Anterior cingulate cortex (tissue), 58 donors: ENCODE data around the gene DGLUCY.
"Not testable (repeated sequence)": the region's sequence is repeated elsewhere in the genome, so short reads cannot be mapped to it uniquely, and the experiment has no call there.

ENCODE experiments used
- DNase-seq, 58 donors: peaks; one replicate each; lab custom pipeline; 2025; lab: John Stamatoyannopoulos, UW

The DGLUCY gene

DNA sequence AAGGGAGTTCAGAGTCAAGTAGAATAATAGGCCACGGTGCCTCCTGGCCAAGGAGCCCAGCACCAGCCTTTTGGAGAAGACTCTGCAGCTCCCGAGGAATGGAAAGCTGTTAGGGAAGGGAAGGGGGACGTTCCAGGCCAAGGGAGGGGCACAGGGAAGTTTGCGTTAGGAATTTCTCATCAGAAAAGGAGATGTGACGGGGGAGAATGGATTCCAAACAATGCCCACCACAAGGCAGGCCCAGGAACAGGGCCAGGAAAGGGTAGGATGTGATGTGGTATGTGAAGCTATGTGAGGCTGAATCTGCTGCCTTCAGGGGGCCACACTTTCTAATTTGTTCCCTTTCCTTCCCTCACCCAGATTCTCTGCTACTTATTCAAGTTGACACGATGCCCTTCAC is 46.0 kb downstream of the DGLUCY start:
- no peak for DNase-seq

DNA sequence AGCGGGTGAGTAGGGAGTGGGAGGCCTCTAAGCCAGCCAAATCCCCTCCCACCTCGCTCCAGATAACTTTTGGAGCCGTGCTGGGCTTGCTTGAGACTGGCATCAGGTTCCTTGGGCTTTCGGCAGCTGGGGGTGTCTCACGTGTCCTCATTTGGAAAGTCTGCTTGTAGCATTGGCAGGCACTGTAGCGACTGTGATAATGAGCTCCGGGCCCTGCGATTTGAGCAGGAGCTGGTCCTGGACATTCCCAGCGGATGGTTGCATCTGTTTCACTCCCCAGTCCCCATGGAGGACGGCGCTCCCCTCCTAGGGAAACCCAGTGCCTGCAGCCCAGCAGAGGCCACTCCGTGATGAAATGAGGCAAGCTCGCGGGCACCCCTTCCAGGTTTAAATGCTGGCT is 49.4 kb downstream of the DGLUCY start:
- peak in 42 of 58 donors; percentile 16 to 84 (median 52) for DNase-seq

GRCh38 chr14:91164676-91165075 is 50.8 kb downstream of the DGLUCY start:
- DNase-seq: peak in 8 of 58 donors; percentile 15 to 57 (median 20)

DNA sequence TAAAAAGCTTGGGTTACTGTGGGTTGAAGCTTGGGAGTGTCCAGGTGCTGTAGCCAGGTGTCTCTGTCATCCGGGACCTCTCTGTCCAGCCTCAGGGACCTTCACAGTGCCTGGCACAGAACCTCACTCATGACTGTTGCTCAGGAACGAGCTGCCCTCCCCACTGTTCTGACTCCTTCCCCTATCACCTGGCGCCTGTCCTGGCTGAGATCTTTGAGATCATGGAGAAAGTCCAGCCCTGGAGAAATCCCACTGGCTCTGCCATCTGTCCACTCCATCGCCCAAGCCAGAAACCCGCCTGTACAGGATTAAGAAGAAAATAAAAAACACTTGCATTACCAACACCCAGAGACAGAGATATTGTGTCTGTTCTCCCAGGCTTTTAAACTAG is 53.5 kb downstream of the DGLUCY start:
- no peak for DNase-seq

- DNase-seq: no peak
These were observed 56.1 kb downstream of the DGLUCY start for GRCh38 chr14:91169951-91170350.

GRCh38 chr14:91170504-91171121 is 56.7 kb downstream of the DGLUCY start:
- peak in 39 of 58 donors; percentile 10 to 67 (median 46) for DNase-seq

GRCh38 chr14:91171291-91171690 is 57.4 kb downstream of the DGLUCY start:
- no peak for DNase-seq

DNA sequence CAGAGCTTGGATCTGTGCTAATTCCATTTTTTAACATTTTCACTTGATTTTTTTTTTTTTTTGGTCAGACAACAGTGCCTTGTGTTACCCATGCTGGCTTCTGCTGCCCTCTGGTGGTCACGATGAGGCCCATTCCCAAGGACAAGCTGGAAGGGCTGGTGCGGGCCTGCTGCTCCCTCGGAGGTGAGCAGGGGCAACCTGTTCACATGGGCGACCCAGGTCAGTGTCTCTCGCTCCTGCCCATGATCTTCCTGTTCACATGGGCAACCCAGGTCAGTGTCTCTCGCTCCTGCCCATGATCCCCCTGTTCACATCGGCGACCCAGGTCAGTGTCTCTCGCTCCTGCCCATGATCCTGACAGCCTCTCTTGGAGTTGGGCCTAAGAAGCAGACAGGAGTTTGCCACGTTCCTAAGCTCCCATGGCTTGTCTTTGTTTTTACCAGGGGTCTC is 59.4 kb downstream of the DGLUCY start:
- DNase-seq: peak in 55 of 58 donors; percentile 7 to 86 (median 62)

GRCh38 chr14:91173904-91174303 is 60.0 kb downstream of the DGLUCY start:
- DNase-seq: no peak

DNA sequence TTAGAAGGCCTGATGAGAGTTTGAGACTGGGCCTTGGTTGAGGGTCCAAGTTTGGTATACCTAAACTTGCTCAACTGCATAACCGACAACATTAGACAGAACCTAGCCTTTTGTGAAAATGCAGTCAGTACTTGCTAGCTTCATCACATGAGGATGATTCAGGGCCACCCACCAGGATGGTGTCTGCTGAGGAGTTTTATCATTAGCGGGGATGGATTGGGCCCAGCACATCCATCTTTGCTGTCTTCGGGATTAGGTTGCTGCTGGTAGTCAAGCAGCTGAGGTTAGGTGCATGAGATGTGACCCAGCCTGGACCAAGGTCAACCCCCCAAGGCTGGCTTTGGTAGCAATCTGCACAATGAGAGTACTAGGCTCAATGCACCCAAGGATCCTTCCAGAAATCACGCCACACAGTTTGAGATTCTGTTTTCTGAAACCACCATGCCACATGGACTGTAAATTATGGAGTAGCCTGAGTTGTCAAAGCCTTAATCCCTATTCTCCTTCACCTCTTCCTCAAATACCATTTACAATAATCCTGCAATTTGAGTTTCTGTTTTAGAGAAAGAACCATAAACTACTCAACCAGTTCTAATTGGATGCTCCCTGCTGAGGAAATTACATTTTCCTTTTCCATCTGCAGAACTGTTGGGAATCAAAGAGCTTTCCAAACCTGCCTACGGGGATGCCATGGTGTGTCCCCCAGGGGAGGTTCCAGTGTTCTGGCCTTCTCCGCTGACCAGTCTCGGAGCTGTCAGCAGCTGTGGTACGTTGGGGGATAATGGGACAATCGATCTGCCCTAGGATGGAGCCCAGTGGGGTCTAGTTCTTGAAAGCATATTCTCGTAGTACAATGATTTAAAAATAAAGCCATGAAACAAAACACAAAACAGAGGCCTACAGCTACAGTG is 61.7 kb downstream of the DGLUCY start:
- peak in 3 of 58 donors; percentile 5 to 21 (median 14) for DNase-seq

DNA sequence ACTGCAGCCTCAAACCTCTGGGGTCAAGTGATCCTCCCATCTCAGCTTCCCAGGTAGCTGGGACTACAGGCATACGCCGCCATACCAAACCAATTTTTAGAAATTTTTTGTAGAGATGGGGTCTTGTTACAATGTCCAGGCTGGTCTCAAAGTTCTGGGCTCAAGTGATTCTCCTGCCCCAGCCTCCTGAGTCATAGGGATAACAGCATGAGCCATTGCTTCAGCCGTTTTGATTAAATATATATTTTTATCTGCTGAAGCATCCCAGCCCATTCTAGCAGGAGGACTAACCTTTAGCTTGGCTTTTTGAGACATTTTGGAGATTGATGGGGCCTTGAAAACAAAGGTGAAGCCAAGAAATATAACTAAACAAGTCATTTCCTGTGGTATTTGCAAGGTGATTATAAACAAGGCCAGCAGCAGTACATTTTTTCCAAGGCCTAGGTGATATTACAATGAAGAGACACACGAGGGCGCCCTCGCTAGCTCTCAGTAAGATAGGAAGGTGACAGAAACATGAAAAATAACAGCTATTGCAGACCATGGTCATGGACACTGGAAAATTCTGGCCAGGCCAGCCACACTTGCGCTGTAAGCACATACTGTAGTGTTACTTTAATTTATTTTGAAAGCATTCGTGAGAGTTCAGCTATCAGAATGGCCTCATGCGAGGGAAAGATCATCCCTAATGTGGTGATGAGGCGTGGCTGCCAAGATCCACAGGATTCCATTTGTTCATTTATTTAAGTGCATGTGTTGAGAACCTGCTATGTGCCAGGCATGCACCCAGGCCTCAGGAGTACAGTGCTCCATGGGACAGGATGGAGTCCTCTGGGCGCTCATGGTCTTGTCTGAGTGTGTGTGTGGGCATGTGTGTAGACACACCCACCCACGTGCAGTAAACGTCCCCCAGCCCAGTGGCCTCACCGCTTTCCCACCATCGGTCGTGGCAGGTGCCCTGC is 63.5 kb downstream of the DGLUCY start:
- DNase-seq: peak in 17 of 58 donors; percentile 7 to 38 (median 14)

- no peak for DNase-seq
These were observed 66.7 kb downstream of the DGLUCY start for GRCh38 chr14:91180611-91181010.

- not testable (repeated sequence) for DNase-seq
These were observed 68.9 kb downstream of the DGLUCY start for GRCh38 chr14:91182753-91183152.

DNA sequence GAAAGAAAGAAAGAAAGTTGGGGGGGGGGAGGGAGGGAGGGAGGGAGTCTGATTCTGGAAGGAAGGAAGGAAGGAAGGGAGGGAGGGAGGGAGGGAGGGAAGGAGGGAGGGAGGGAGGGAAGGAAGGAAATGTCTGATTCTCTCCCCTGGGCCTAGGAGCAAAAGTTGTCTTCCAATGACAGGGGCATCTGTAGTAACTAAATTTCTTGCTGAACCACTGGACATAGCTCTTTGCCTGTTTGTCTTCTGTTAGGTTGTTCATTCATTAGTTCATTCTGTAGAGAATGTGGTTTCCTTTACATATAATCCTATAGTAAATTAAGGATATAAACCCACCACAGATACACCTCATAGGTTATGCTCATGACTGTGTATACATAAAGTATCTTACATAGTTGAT is 70.7 kb downstream of the DGLUCY start:
- no peak for DNase-seq

DNA sequence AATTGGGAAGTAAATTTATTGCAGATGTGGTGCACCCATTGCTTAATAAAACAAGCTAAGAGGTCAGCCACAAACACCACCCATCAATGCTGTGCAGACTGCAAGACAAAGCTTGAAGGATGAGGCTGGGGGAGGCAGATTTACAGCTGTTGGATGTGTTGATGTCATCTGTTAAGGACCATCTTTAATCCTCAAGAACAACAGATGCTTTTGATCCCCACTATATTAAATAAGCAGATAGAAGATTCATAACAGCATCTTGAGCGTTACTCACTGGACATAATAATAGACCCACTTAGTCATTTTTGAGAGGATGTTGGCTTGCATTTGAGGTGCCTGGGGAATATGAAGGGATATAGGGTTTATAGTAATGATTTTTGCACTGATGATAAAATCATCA is 71.8 kb downstream of the DGLUCY start:
- no peak for DNase-seq

DNA sequence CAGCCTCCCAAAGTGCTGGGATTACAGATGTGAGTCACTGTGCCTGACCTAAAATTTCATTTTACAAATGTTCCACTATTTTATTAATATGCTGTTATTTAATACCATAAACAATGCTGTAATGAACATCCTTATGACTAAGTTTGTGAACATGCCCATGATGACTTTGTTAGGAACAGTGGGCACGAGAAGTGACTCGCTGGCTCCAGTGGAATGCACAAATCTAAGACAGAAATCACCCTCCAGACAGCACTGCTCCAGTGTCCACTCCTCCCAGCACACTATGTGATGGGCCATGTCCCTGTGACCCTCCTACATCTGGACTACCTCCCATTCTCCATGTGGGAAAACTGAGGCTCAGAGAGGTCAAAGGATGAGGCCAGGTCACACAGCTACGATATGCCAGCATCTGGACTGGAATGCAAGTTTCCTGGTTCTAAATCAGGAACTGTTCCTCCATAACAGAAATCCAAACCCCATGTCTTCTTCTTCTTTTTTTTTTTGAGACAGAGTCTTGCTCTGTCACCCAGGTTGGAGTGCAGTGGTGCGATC is 72.7 kb downstream of the DGLUCY start:
- DNase-seq: no peak

GRCh38 chr14:91187271-91187670 is 73.4 kb downstream of the DGLUCY start:
- no peak for DNase-seq

DNA sequence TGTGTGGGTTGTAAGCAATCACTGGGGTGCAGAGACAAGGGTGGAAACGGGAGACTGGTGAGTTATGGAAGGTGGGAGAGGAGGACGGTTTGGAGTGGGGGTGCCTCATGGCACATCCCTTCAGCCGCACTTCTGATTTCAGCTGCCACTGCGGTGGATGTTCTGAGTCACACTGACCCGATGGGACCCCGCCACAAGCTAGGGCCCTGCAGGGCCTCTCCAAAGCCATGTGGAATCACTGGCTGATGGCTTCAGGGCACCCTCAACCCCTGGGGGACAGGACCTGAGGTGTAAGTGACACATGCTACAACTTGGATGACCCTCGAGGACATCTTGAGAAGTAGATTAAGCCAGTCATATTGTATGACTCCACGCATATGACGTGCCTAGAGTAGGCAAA is 77.0 kb downstream of the DGLUCY start:
- no peak for DNase-seq

- DNase-seq: no peak
These were observed 79.2 kb downstream of the DGLUCY start for GRCh38 chr14:91193069-91193468.

- no peak for DNase-seq
These were observed 82.0 kb downstream of the DGLUCY start for GRCh38 chr14:91195881-91196280.
